ENCODE measurements around the gene VCL. TPM values are rescaled to one million over a fixed set of nuclear protein-coding genes. Genes with fewer than 3 reads are reported as not detected.

VCL gene
- total and polyA plus RNA-seq, 9 of the 15 experiments (the other 6 are each of a cell fraction or from before 2014, with no cell fraction given) = 29.8 to 186 (median 76.4) TPM

GRCh38 chr10:74051736-74052342, 53.9 kb downstream of the VCL start:
- Histone ChIP-seq H3K9me1 (ENCODE audit: control insufficient read depth, insufficient read depth, low read length) (no peaks in the 10 kb centered on the region), H3K4me1 (replicated peaks in 1 of 2; ENCODE audit: control insufficient read depth in 2 of 2, insufficient read depth in 2 of 2, low read length in 2 of 2) (peaks cover 12 to 27% of the 10 kb centered on the region in 2 experiments; a peak in 4 of 5 replicates), H3K79me2 (ENCODE audit: control insufficient read depth, insufficient read depth, low read length) (peaks cover 89% of the 10 kb centered on the region), H3K27me3 (ENCODE audit: control insufficient read depth in 2 of 2, insufficient read depth in 2 of 2, low read length in 2 of 2) (no peaks in the 10 kb centered on the region), H3K36me3 (ENCODE audit: control insufficient read depth, insufficient read depth, low read length) (peaks cover 12% of the 10 kb centered on the region; the same call in 2 of the 3 replicates), H4K20me1 (replicated peaks; ENCODE audit: control insufficient read depth, insufficient read depth, low read length) (0 out of 2 replicates have a peak, but pooled peaks cover 7% of the 10 kb centered on the region), H3K9ac (ENCODE audit: insufficient read depth in 1 of 2, low read depth in 2 of 2, low read length in 2 of 2) (no peak overlapping the region), H3K4me2 (ENCODE audit: insufficient read depth, low read length) (no peak overlapping the region), H3K27ac (ENCODE audit: extremely low read depth, low read depth, low read length) (no peak overlapping the region; the same call in 2 of the 3 replicates), H2AFZ (ENCODE audit: low read depth, low read length) (no peak overlapping the region), H3K9me3 (replicated peaks; ENCODE audit: control insufficient read depth, insufficient read depth, low read depth, low read length) (no peaks in the 10 kb centered on the region), H3K4me3 (no peak overlapping the region)
- BruUV-seq (replicated peaks) = no TSS peak
- ChIA-PET POLR2A (interaction anchor here (0.7 to 2.2 kb wide), 10 partner anchors 12 to 125 kb away, joined by 3 to 12 read pairs (median 4); partner anchors contain the start of gene VCL), CTCF (ENCODE audit: low intra/inter-chr PET ratio) (interaction anchor here (0.7 kb wide), 1 partner anchor 143 kb away, joined by 4 read pairs; no protein-coding TSS in a partner anchor)
- WGBS (ENCODE audit: insufficient coverage, low coverage, missing lambda C conversion rate) = 58% methylated on average over 5 of the region's 5 CpGs
- ATAC-seq = peak; percentile 77
- in situ Hi-C loops (cut with MboI) (no loop called here), intact Hi-C loops (cut with micrococcal nuclease) (no loop called here)
- no peak for FAIRE-seq
- DNase-seq (ENCODE audit: extremely low read depth in 1 of 4, low spot score in 3 of 4) = peak in 3 of 4 experiments; percentile 35 to 75 (median 60)
- TF ChIP-seq RREB1 (CRISPR knock-in tag; IDR thresholded peaks at IDR 0.05) = no peak
- TF ChIP-seq STAT5A (IDR thresholded peaks at IDR 0.05; ENCODE audit: borderline replicate concordance, low read length) = no peak
- TF ChIP-seq MAFK (IDR thresholded peaks at IDR 0.05; ENCODE audit: low read length) = no peak
- TF ChIP-seq CC2D1A (IDR thresholded peaks at IDR 0.05) = peak; percentile 99
- no peak for TF ChIP-seq TAF7 (tag; IDR thresholded peaks at IDR 0.05)
- TF ChIP-seq CHD4 (IDR thresholded peaks at IDR 0.05; ENCODE audit: insufficient read depth, insufficient replicate concordance, low read depth, low read length, poor library complexity, severe bottlenecking) = no peak
- peak; percentile 99 for TF ChIP-seq ZBTB5 (IDR thresholded peaks at IDR 0.05)
- TF ChIP-seq LCOR (CRISPR knock-in tag; IDR thresholded peaks at IDR 0.05) = no peak
- TF ChIP-seq NR2C1 (IDR thresholded peaks at IDR 0.05) = peak; percentile 79
- TF ChIP-seq NR2C1 (tag; IDR thresholded peaks at IDR 0.05) = peak; percentile 79
- no peak for TF ChIP-seq SREBF2 (CRISPR knock-in tag; IDR thresholded peaks at IDR 0.05)
- TF ChIP-seq NFIC (IDR thresholded peaks at IDR 0.05) = no peak
- TF ChIP-seq ZNF280A (IDR thresholded peaks at IDR 0.05; ENCODE audit: low read depth, partially characterized antibody) = no peak
- no peak for TF ChIP-seq ZNF586 (CRISPR knock-in tag; conservative IDR thresholded peaks at IDR 0.05)

Measured in K562 (cell line).